Natural killer cell (primary cell): ENCODE data around the gene GFI1. TPM values are rescaled to one million over a fixed set of nuclear protein-coding genes. Genes with fewer than 3 reads are reported as not detected.
A peak's percentile ranks its signal among the peaks of the same experiment; 100 is the strongest.

Source experiments
- ATAC-seq, 3 donors: fragments of 150-1000 bp in 2 of 3; fragments of 200-7000 bp in 1 of 3; cut with Tn5 transposase; 1 replicate in 1 of 3; 2 replicates in 2 of 3; pipeline ENCODE4 v1.10.0; 2021; ENCODE audit warnings: mild to moderate bottlenecking in 2 of 3, moderate library complexity in 2 of 3
- DNase-seq, 2 donors: peaks; one replicate each; pipeline versions ENCODE4 v3.0.0 to v3.0.0-alpha.2; 2013 to 2021; ENCODE audit warnings: mixed read lengths in 1 of 2
- H3K27ac ChIP-seq: one replicate; pipeline ENCODE4 v1.5.1; 2013; ENCODE audit warnings: mild to moderate bottlenecking, low read length
- H3K27me3 ChIP-seq: one replicate; pipeline ENCODE4 v1.6.1; 2013; ENCODE audit warnings: low read length; ENCODE audit not compliant: control insufficient read depth, insufficient read depth
- H3K36me3 ChIP-seq: one replicate; pipeline ENCODE4 v1.6.1; 2013; ENCODE audit warnings: low read length; ENCODE audit not compliant: control insufficient read depth, insufficient read depth
- H3K4me1 ChIP-seq: one replicate; pipeline ENCODE4 v1.6.1; 2013; ENCODE audit warnings: low read length; ENCODE audit not compliant: control insufficient read depth, insufficient read depth
- H3K4me3 ChIP-seq: one replicate; pipeline ENCODE4 v1.5.1; 2013; ENCODE audit warnings: low read length
- H3K9me3 ChIP-seq: one replicate; pipeline ENCODE4 v1.6.1; 2013; ENCODE audit warnings: low read length; ENCODE audit not compliant: control insufficient read depth, insufficient read depth
- H3K27ac Mint-ChIP-seq, 2 donors: one replicate each; pipeline ENCODE4 v1.8.0; 2022; ENCODE audit warnings: mild to moderate bottlenecking in 2 of 2, mixed read lengths in 2 of 2, moderate library complexity in 1 of 2
- H3K27me3 Mint-ChIP-seq, 2 donors: one replicate each; pipeline ENCODE4 v1.8.0; 2022; ENCODE audit warnings: low read depth in 2 of 2, mixed read lengths in 2 of 2
- H3K36me3 Mint-ChIP-seq: one replicate; pipeline ENCODE4 v1.8.0; 2022; ENCODE audit warnings: mixed read lengths
- H3K4me1 Mint-ChIP-seq, 2 donors: one replicate each; pipeline ENCODE4 v1.8.0; 2022; ENCODE audit warnings: mixed read lengths in 2 of 2
- H3K4me3 Mint-ChIP-seq: one replicate; pipeline ENCODE4 v1.8.0; 2022; ENCODE audit warnings: mild to moderate bottlenecking, moderate library complexity, mixed read lengths
- H3K9me3 Mint-ChIP-seq, 2 donors: one replicate each; pipeline ENCODE4 v1.8.0; 2022; ENCODE audit warnings: mixed read lengths in 2 of 2
- CTCF ChIP-seq: fragments of 200-600 bp; IDR thresholded peaks from one replicate; pipeline ENCODE4 v1.8.0; 2022; ENCODE audit warnings: antibody characterized with exemption
- WGBS: methylation state at CpG from one replicate; pipeline ENCODE4 v1.1.7; 2013; ENCODE audit warnings: missing lambda C conversion rate; ENCODE audit not compliant: insufficient coverage; 5-methylcytosine and 5-hydroxymethylcytosine counted together
- intact Hi-C: fragments of 100-400 bp; cut with micrococcal nuclease; formaldehyde crosslinking; loops from one replicate; pipeline ENCODE4 v1.14.2; 2022
- total RNA-seq, 4 donors: library from RNA; stranded (reverse); fragments of 120-200 nt in 1 of 4; gene quantifications; one replicate each; pipeline versions ENCODE4 v1.2.3 to v1.2.4, GENCODE V29; 2013 to 2022

The GFI1 gene
- total RNA-seq, 3 donors from 2014 or later (not counting 1 experiment from before 2014, with no cell fraction given): 42.7 to 50.3 (median 46.0) TPM

GRCh38 chr1:92478393-92478792 lies 8.3 kb downstream of the GFI1 start:
- peaks cover 16% of the 10 kb centered on the region for H3K36me3 Mint-ChIP-seq
- no peaks in the 10 kb centered on the region for H3K9me3 ChIP-seq
- H3K4me1 Mint-ChIP-seq: peaks cover 66 to 68% of the 10 kb centered on the region in 2 donors
- no peak for TF ChIP-seq CTCF
- H3K27ac Mint-ChIP-seq: peak overlapping the region; percentile 87
- peak overlapping the region; percentile 44 for H3K27ac ChIP-seq
- no peaks in the 10 kb centered on the region for H3K27me3 Mint-ChIP-seq
- peaks cover 59% of the 10 kb centered on the region for H3K4me1 ChIP-seq
- no peak overlapping the region for H3K4me3 ChIP-seq
- peaks cover 39% of the 10 kb centered on the region for H3K36me3 ChIP-seq
- intact Hi-C loops: no loop called here
- peak in 1 of 3 donors; percentile 29 for ATAC-seq
- peak overlapping the region; percentile 80 for H3K4me3 Mint-ChIP-seq
- H3K9me3 Mint-ChIP-seq: no peaks in the 10 kb centered on the region
- H3K27me3 ChIP-seq: no peaks in the 10 kb centered on the region
- DNase-seq: no peak
- 80% methylated on average over 2 of the region's 3 CpGs for WGBS

- Mint-ChIP-seq H3K27me3 (no peaks in the 10 kb centered on the region), H3K27ac (peak overlapping the region; percentile 4 to 77), H3K4me1 (peaks cover 56 to 61% of the 10 kb centered on the region in 2 donors), H3K4me3 (no peak overlapping the region), H3K9me3 (no peaks in the 10 kb centered on the region), H3K36me3 (peaks cover 26% of the 10 kb centered on the region)
- H3K4me3 ChIP-seq: no peak overlapping the region
- no peaks in the 10 kb centered on the region for H3K27me3 ChIP-seq
- WGBS: 30% methylated on average over 12 of the region's 12 CpGs
- H3K36me3 ChIP-seq: peaks cover 41% of the 10 kb centered on the region
- no peak for TF ChIP-seq CTCF
- peak in 1 of 2 donors; percentile 89 for DNase-seq
- peaks cover 36% of the 10 kb centered on the region for H3K4me1 ChIP-seq
- intact Hi-C loops: no loop called here
- no peaks in the 10 kb centered on the region for H3K9me3 ChIP-seq
- peak overlapping the region; percentile 52 for H3K27ac ChIP-seq
- ATAC-seq: peak; percentile 51 to 61 (median 58)
Measured at GRCh38 chr1:92476071-92476631, 10.6 kb downstream of the GFI1 start.

GRCh38 chr1:92475029-92475428 lies 11.7 kb downstream of the GFI1 start:
- Mint-ChIP-seq H3K9me3 (no peaks in the 10 kb centered on the region), H3K36me3 (peaks cover 26% of the 10 kb centered on the region), H3K4me1 (peaks cover 51 to 61% of the 10 kb centered on the region in 2 donors), H3K27ac (peak overlapping the region; percentile 77 to 83), H3K27me3 (no peaks in the 10 kb centered on the region), H3K4me3 (no peak overlapping the region)
- Histone ChIP-seq H3K9me3 (no peaks in the 10 kb centered on the region), H3K36me3 (peaks cover 38% of the 10 kb centered on the region), H3K27ac (no peak overlapping the region), H3K4me1 (peaks cover 34% of the 10 kb centered on the region), H3K4me3 (no peak overlapping the region), H3K27me3 (no peaks in the 10 kb centered on the region)
- 78% methylated on average over 2 of the region's 3 CpGs for WGBS
- TF ChIP-seq CTCF: no peak
- ATAC-seq: no peak
- intact Hi-C loops: no loop called here
- no peak for DNase-seq
